SK-N-SH (cell line): ENCODE results near the gene KRTAP4-9.

Source experiments
- CTCF ChIP-seq: fragments of 200-600 bp; sonication (generic); IDR thresholded peaks from 2 replicates; pipeline ENCODE4 v1.6.1; 2017; ENCODE audit warnings: antibody characterized with exemption, mild to moderate bottlenecking, moderate library complexity
- EZH2phosphoT487 ChIP-seq: fragments of 200-600 bp; sonication (generic); IDR thresholded peaks from 2 replicates; pipeline ENCODE4 v1.6.1; 2017; ENCODE audit warnings: low read depth, mixed run types, mild to moderate bottlenecking, antibody characterized with exemption, moderate library complexity, borderline replicate concordance
- FOXM1 ChIP-seq: IDR thresholded peaks from 2 replicates; pipeline ENCODE4 v1.4.0; 2012; ENCODE audit warnings: low read depth, mild to moderate bottlenecking
- MXI1 ChIP-seq: IDR thresholded peaks from 2 replicates; pipeline ENCODE4 v1.6.1; 2012; ENCODE audit warnings: mild to moderate bottlenecking, low read depth, low read length, improper control_type of control experiment
- NRF1 ChIP-seq: IDR thresholded peaks from 2 replicates; pipeline ENCODE4 v1.6.1; 2012; ENCODE audit warnings: low read depth, mild to moderate bottlenecking, low read length
- POLR2AphosphoS5 ChIP-seq: IDR thresholded peaks from 2 replicates; pipeline ENCODE4 v1.6.1; 2012; ENCODE audit warnings: low read depth, low read length
- RAD21 ChIP-seq: IDR thresholded peaks from 2 replicates; pipeline ENCODE4 v1.6.1; 2012; ENCODE audit warnings: mild to moderate bottlenecking, low read length
- YY1 ChIP-seq: IDR thresholded peaks from 2 replicates; pipeline ENCODE4 v1.4.0; 2012; ENCODE audit warnings: low read depth, mild to moderate bottlenecking
- ZBTB33 ChIP-seq: IDR thresholded peaks from 2 replicates; pipeline ENCODE4 v1.4.0; 2012; ENCODE audit warnings: low read depth, borderline replicate concordance

- TF ChIP-seq POLR2AphosphoS5 = no peak
- TF ChIP-seq CTCF = no peak
- TF ChIP-seq NRF1 = no peak
- TF ChIP-seq FOXM1 = no peak
- no peak for TF ChIP-seq YY1
- TF ChIP-seq ZBTB33 = no peak
- no peak for TF ChIP-seq MXI1
- TF ChIP-seq EZH2phosphoT487 = no peak
- TF ChIP-seq RAD21 = no peak
Observed at GRCh38 chr17:41149652-41149985, 44.4 kb downstream of the KRTAP4-9 start, which contains the start of gene KRTAP4-5.
